ENCODE measurements around the gene VPS37B.

GRCh38 chr12:122849352-122850047 is 46.4 kb downstream of the VPS37B start:
- TF ChIP-seq POLR2AphosphoS5 (IDR thresholded peaks at IDR 0.05; ENCODE audit: low read depth, low read length), result no peak
- no peak for TF ChIP-seq POLR2A (IDR thresholded peaks at IDR 0.05; ENCODE audit: low read depth, low read length)
- no peak for TF ChIP-seq TAF1 (IDR thresholded peaks at IDR 0.05; ENCODE audit: borderline replicate concordance, low read depth, low read length)

Data from GM12892 (cell line).